Activated CD8-positive, alpha-beta T cell treated with anti-CD3 and anti-CD28 coated beads for 36 hours (primary cell): ENCODE results near the gene PSMD1. TPM values are rescaled to one million over a fixed set of nuclear protein-coding genes. Genes with fewer than 3 reads are reported as not detected.

Experiments
- ATAC-seq: fragments of 200-7000 bp; cut with Tn5 transposase; one replicate; pipeline ENCODE4 v1.10.0; 2021; ENCODE audit warnings: mild to moderate bottlenecking, moderate library complexity
- CTCF ChIA-PET: fragments of 350-600 bp; sonication (Branson Sonifier 250); formaldehyde crosslinking; loops from one replicate; lab custom pipeline; 2021; ENCODE audit warnings: antibody characterized with exemption; lab: Charles Lee
- POLR2A ChIA-PET: fragments of 350-600 bp; sonication (Branson Sonifier 250); formaldehyde crosslinking; loops from one replicate; lab custom pipeline; 2021; ENCODE audit warnings: antibody characterized with exemption; lab: Charles Lee
- DNase-seq: peaks from one replicate; pipeline ENCODE4 v3.0.0-alpha.2; 2020
- H3K27ac Mint-ChIP-seq: one replicate; pipeline ENCODE4 v1.8.0; 2021; ENCODE audit warnings: mild to moderate bottlenecking, mixed read lengths
- H3K27me3 Mint-ChIP-seq: one replicate; pipeline ENCODE4 v1.8.0; 2021; ENCODE audit warnings: mixed read lengths
- H3K36me3 Mint-ChIP-seq: one replicate; pipeline ENCODE4 v1.8.0; 2021; ENCODE audit warnings: low read depth, mixed read lengths
- H3K4me1 Mint-ChIP-seq: one replicate; pipeline ENCODE4 v1.8.0; 2021; ENCODE audit warnings: low read depth, mixed read lengths
- H3K4me3 Mint-ChIP-seq: one replicate; pipeline ENCODE4 v1.8.0; 2021; ENCODE audit warnings: mild to moderate bottlenecking, moderate library complexity, mixed read lengths
- H3K9me3 Mint-ChIP-seq: one replicate; pipeline ENCODE4 v1.8.0; 2021; ENCODE audit warnings: mixed read lengths
- CTCF ChIP-seq: fragments of 200-600 bp; IDR thresholded peaks from one replicate; pipeline ENCODE4 v1.8.0; 2022; ENCODE audit warnings: antibody characterized with exemption, mild to moderate bottlenecking
- intact Hi-C: fragments of 100-400 bp; cut with micrococcal nuclease; formaldehyde crosslinking; loops from one replicate; pipeline ENCODE4 v1.10.0; 2022
- total RNA-seq, 2 experiments: library from RNA; stranded (reverse); gene quantifications; one replicate each; pipeline ENCODE4 v1.2.3, GENCODE V29; 2021

The PSMD1 gene
- total RNA-seq, 2 experiments from 2014 or later = 106 to 114 TPM

DNA sequence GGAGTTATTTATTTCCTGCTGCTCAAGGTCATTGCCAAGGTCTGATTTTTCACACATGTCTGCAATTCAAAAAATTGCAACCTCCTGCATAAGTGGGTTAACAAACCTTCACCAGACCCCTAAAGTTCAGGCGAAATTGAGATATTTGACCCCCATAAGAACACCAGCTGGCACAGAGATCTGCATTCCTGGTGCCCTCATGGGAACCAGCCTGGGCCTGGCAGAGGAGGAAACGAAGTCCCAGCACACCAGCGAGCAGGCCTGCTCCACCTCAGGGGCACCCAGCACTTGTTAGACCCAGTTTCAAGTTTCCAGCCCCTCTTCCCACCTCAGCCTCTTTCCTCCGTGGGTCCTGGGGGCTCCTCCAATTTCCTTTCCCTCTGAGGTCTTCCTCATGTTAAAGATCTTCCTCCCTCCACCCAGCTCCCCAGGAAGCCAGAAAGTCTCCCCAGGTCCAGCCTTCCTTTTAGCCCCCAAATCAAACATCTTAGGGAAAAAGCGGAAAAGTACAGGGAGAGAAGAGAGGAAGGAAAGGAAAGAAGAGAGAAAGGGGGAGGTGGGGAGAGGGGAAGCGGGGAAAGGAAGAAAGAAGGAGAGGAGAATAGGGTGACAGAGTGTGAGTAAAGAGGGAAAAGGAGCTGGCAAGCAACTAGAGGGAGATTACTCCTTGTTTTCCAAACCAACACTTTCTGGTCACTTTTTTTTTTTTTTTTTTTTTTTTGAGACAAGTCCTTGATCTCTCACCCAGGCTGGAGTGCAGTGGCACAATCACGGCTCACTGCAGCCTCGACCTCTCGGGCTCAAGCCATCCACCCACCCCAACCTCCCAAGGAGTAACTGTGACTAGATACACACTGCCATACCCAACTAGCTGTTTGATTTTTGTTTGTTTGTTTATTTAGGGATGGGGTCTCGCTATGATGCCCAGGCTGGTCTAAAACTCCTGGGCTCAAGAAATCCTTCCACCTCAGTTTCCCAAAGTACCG, 23.2 kb upstream of the PSMD1 start:
- H3K27me3 Mint-ChIP-seq = peaks cover 26% of the 10 kb centered on the region
- CTCF ChIA-PET = interaction anchor here (1.4 to 2.5 kb wide), 2 partner anchors 19 kb away, joined by 7 read pairs; no protein-coding TSS in a partner anchor
- no peak for TF ChIP-seq CTCF

DNA sequence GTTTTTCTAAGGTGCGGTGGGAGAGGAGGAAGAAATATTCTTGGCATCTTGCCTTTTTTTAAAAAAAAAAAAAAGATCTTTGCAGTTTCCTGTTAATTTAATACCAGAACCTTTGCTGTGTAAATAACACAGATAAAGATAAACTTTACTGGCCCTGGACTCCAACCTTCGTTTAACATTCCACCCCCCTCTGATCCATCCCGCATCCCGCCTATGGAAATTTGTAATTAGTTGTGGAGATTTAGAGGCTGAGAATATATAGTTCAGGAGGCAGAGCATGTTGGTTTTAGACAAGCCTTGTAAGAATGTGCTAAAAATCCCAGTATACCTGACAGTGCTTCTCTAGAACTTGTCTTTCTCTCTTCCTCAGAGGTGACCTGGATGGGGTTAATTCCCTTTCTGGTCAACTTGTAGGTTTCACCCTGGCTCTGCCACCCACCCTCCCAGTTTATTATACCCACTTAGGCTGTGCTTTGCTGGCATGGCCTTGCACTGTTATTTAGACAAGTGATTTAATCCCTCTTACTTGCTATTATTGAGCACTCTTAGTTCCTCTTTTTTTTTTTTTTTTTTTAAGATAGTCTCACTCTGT, 22.3 kb upstream of the PSMD1 start:
- Mint-ChIP-seq H3K27ac (no peak overlapping the region), H3K4me3 (no peak overlapping the region), H3K27me3 (peaks cover 34% of the 10 kb centered on the region), H3K36me3 (no peaks in the 10 kb centered on the region), H3K9me3 (no peaks in the 10 kb centered on the region), H3K4me1 (no peaks in the 10 kb centered on the region)
- CTCF ChIA-PET = interaction anchor here (2.5 kb wide), 1 partner anchor 19 kb away, joined by 7 read pairs; no protein-coding TSS in a partner anchor
- no peak for DNase-seq
- TF ChIP-seq CTCF = no peak
- POLR2A ChIA-PET = no interaction called here
- no peak for ATAC-seq
- intact Hi-C loops = no loop called here

More for the DNA sequence above, 23.2 kb upstream of the PSMD1 start:
- no peak for ATAC-seq
- Mint-ChIP-seq H3K27ac (no peak overlapping the region), H3K36me3 (no peaks in the 10 kb centered on the region), H3K4me3 (no peak overlapping the region), H3K9me3 (no peaks in the 10 kb centered on the region), H3K4me1 (no peaks in the 10 kb centered on the region)
- POLR2A ChIA-PET = no interaction called here
- intact Hi-C loops = no loop called here
- no peak for DNase-seq

DNA sequence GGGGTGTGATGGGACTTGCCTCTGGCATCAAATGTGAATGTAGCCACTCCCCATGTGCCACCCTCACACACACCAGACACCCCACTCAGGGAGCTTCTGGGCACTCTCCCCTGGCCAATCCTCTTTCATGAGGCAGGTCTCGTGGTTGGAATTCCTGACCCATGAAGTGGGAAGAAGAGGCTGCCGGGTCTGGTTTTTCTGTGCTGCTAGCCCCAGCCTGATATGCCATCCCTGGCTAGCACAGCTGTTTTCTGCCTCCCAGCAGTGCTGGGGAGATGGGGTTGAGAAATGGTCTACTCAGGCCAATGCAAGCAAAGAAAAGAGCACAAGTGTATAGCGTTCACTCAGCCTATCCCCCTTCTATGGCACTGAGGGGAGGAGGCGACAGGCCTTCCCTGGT, 20.5 kb upstream of the PSMD1 start:
- no peaks in the 10 kb centered on the region for H3K36me3 Mint-ChIP-seq
- H3K4me1 Mint-ChIP-seq = no peaks in the 10 kb centered on the region
- POLR2A ChIA-PET = no interaction called here
- DNase-seq (no peak), ATAC-seq (no peak)
- no peak for TF ChIP-seq CTCF
- H3K9me3 Mint-ChIP-seq = no peaks in the 10 kb centered on the region
- intact Hi-C loops = no loop called here
- peaks cover 47% of the 10 kb centered on the region for H3K27me3 Mint-ChIP-seq
- CTCF ChIA-PET = interaction anchor here (1.7 kb wide), 1 partner anchor 188 kb away, joined by 5 read pairs; no protein-coding TSS in a partner anchor
- H3K27ac Mint-ChIP-seq = no peak overlapping the region
- no peak overlapping the region for H3K4me3 Mint-ChIP-seq

GRCh38 chr2:231036578-231037106, 20.0 kb upstream of the PSMD1 start:
- H3K4me1 Mint-ChIP-seq = no peaks in the 10 kb centered on the region
- H3K27ac Mint-ChIP-seq = no peak overlapping the region
- DNase-seq (no peak), ATAC-seq (no peak)
- H3K27me3 Mint-ChIP-seq = peaks cover 51% of the 10 kb centered on the region
- no peaks in the 10 kb centered on the region for H3K36me3 Mint-ChIP-seq
- no peaks in the 10 kb centered on the region for H3K9me3 Mint-ChIP-seq
- peak overlapping the region; percentile 23 for H3K4me3 Mint-ChIP-seq
- ChIA-PET CTCF (interaction anchor here (1.0 kb wide), 1 partner anchor 13 kb away, joined by 4 read pairs; no protein-coding TSS in a partner anchor), POLR2A (no interaction called here)
- TF ChIP-seq CTCF = no peak
- intact Hi-C loops = no loop called here
